ENCODE data around the gene AHRR.
A peak's percentile ranks its signal among the peaks of the same experiment; 100 is the strongest.

The AHRR gene

DNA sequence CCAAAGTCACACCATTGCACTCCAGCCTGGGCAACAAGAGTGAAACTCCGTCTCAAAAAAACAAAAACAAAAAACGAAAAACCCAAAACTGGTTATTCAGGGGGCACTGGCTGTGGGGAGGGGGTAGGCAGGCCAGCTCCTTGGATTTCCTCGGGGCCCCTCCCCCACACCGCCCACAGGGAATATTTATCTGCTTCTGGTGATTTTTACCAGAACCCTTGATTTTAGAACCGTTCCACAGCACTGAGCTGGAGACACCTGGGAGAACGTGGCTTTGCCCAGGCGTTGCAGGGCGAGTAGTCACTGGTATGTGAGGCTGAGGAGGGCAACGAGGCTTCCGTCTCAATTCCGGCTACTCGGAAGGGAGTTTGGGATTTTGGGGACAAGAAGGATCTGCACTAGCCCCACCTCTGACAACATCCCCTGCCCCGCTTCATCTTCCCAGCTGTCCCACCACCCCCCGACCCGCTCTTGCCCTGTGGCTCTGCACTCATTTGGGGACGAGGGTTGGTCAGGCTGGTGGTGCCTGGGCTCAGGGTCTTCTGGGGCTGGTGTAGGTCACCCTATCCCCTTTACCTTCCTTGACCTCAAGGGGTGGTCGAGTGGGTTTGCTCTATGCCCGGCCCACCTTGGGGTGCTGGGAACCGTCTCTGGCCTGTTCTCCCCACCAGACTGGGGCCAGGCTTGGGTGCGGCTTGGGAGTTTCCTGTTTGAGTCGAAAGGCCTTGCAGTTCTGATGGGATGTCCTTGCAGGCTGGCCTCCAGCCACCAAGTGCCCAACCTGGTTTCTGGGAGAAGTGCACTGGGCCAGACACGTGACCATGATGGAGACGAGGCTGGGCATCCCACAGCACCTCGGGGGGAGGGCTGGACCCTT is 3.5 kb downstream of the AHRR start:
- ChIA-PET CTCF (interaction anchor here (1.2 to 1.7 kb wide), 2 partner anchors 13 to 106 kb away, joined by 3 read pairs; no protein-coding TSS in a partner anchor), POLR2A (no interaction called here)
- peak; percentile 9 for DNase-seq (ENCODE audit: extremely low spot score)
- TF ChIP-seq, protein P1, sequence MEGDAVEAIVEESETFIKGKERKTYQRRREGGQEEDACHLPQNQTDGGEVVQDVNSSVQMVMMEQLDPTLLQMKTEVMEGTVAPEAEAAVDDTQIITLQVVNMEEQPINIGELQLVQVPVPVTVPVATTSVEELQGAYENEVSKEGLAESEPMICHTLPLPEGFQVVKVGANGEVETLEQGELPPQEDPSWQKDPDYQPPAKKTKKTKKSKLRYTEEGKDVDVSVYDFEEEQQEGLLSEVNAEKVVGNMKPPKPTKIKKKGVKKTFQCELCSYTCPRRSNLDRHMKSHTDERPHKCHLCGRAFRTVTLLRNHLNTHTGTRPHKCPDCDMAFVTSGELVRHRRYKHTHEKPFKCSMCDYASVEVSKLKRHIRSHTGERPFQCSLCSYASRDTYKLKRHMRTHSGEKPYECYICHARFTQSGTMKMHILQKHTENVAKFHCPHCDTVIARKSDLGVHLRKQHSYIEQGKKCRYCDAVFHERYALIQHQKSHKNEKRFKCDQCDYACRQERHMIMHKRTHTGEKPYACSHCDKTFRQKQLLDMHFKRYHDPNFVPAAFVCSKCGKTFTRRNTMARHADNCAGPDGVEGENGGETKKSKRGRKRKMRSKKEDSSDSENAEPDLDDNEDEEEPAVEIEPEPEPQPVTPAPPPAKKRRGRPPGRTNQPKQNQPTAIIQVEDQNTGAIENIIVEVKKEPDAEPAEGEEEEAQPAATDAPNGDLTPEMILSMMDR (IDR thresholded peaks at IDR 0.05; ENCODE audit: control extremely low read depth, extremely low read depth, low read depth, missing control alignments) = no peak

GRCh38 chr5:326109-326508 is 4.6 kb downstream of the AHRR start:
- CTCF ChIA-PET = interaction anchor here (1.1 to 1.7 kb wide), 4 partner anchors 9 to 105 kb away, joined by 3 to 4 read pairs (median 3); no protein-coding TSS in a partner anchor
- TF ChIP-seq, protein P1 (IDR thresholded peaks at IDR 0.05; ENCODE audit: control extremely low read depth, extremely low read depth, low read depth, missing control alignments) = no peak
- DNase-seq (ENCODE audit: extremely low spot score) = no peak
- POLR2A ChIA-PET = no interaction called here

GRCh38 chr5:329121-329735 is 7.7 kb downstream of the AHRR start:
- ChIA-PET POLR2A (no interaction called here), CTCF (no interaction called here)
- TF ChIP-seq, protein P1 (IDR thresholded peaks at IDR 0.05; ENCODE audit: control extremely low read depth, extremely low read depth, low read depth, missing control alignments) = no peak
- no peak for DNase-seq (ENCODE audit: extremely low spot score)

DNA sequence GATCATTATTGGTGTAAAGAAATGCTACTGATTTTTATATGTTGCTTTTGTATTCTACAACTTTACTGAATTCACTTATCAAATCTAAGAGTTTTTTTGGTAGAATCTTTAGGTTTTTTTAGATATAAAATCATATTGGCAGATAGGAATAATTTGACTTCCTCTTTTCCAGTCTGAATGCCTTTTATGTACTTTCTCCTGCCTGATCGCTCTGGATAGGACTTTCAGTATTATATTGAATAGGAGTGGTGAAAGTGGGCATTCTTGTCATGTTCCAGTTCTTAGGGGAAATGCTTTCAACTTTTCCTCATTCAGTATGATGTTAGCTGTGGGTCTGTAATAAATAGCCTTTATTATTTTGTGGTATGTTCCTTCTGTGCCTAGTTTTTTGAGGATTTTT is 8.3 kb downstream of the AHRR start:
- POLR2A ChIA-PET = no interaction called here
- CTCF ChIA-PET = interaction anchor here (1.1 kb wide), 1 partner anchor 12 kb away, joined by 3 read pairs; no protein-coding TSS in a partner anchor
- TF ChIP-seq, protein P1 (IDR thresholded peaks at IDR 0.05; ENCODE audit: control extremely low read depth, extremely low read depth, low read depth, missing control alignments) = no peak
- DNase-seq (ENCODE audit: extremely low spot score) = no peak

DNA sequence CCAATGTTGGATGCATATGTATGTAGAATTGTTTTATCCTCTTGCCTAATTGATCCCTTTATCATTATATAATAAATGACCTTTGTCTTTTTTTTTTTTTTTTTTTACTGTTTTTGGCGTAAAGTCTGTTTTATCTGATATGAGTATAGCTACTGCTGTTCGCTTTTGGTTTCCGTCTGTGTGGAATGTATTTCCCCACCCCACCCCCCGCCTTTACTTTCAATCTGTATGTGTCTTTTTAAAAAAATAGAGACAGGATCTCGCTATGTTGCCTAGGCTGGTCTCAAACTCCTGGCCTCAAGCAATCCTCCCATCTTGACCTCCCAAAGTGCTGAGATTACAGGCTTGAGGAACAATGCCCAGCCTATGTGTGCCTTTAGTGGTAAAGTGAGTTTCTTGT is 11.3 kb downstream of the AHRR start:
- peak; percentile 48 for DNase-seq (ENCODE audit: extremely low spot score)
- POLR2A ChIA-PET = interaction anchor here (0.8 kb wide), 1 partner anchor 11 kb away, joined by 3 read pairs; no protein-coding TSS in a partner anchor
- TF ChIP-seq, protein P1 (IDR thresholded peaks at IDR 0.05; ENCODE audit: control extremely low read depth, extremely low read depth, low read depth, missing control alignments) = no peak
- CTCF ChIA-PET = interaction anchor here (3.2 kb wide), 1 partner anchor 11 kb away, joined by 8 read pairs; the partner anchor contains the start of gene AHRR

- peak; percentile 19 for DNase-seq (ENCODE audit: extremely low spot score)
- TF ChIP-seq, protein P1 (IDR thresholded peaks at IDR 0.05; ENCODE audit: control extremely low read depth, extremely low read depth, low read depth, missing control alignments) = no peak
- ChIA-PET CTCF (interaction anchor here (2.2 kb wide), 1 partner anchor 97 kb away, joined by 10 read pairs; no protein-coding TSS in a partner anchor), POLR2A (no interaction called here)
These were observed 12.4 kb downstream of the AHRR start for GRCh38 chr5:333945-334344.

All from GM10248 (cell line).